ENCODE data around the gene CLIP1. TPM values are rescaled to one million over a fixed set of nuclear protein-coding genes. Genes with fewer than 3 reads are reported as not detected.
"Not testable (repeated sequence)": the region's sequence is repeated elsewhere in the genome, so short reads cannot be mapped to it uniquely, and the experiment has no call there.

The CLIP1 gene
- total RNA-seq: 10 to 100 TPM; 67.1 to 88.5 (median 69.1) TPM
- 55.0 TPM for total RNA-seq (2013)

- Histone ChIP-seq H3K27ac (ENCODE audit: low read length) (peak within 1 kb of the TSS; percentile 73), H3K4me3 (ENCODE audit: low read length) (peak within 1 kb of the TSS; percentile 67), H3K36me3 (ENCODE audit: control insufficient read depth, insufficient read depth, low read length) (no peaks in the 10 kb centered on the region), H3K4me1 (ENCODE audit: control insufficient read depth, insufficient read depth, low read length) (peaks cover 31% of the 10 kb centered on the region), H3K9me3 (ENCODE audit: control insufficient read depth, insufficient read depth, low read length) (no peaks in the 10 kb centered on the region), H3K27me3 (ENCODE audit: control insufficient read depth, insufficient read depth, low read length) (no peaks in the 10 kb centered on the region)
- WGBS (ENCODE audit: insufficient coverage): under 1% methylated on average over 118 of the region's 118 CpGs
- H3K9me3 Mint-ChIP-seq: no peaks in the 10 kb centered on the region
- DNase-seq: peak; percentile 59 to 77
- intact Hi-C loops (cut with micrococcal nuclease): no loop called here
- ATAC-seq: peak; percentile 84 to 87 (median 84)
- no peaks in the 10 kb centered on the region for H3K27me3 Mint-ChIP-seq (ENCODE audit: low read depth in 2 of 2)
- peak within 1 kb of the TSS; percentile 94 for H3K4me3 Mint-ChIP-seq
- peak within 1 kb of the TSS; percentile 77 to 85 for H3K27ac Mint-ChIP-seq
- TF ChIP-seq CTCF (IDR thresholded peaks at IDR 0.05): peak; percentile 46
- H3K36me3 Mint-ChIP-seq: no peaks in the 10 kb centered on the region
- H3K4me1 Mint-ChIP-seq: peaks cover 13 to 23% of the 10 kb centered on the region in 2 donors
Measured at GRCh38 chr12:122421821-122422729, at the start of gene CLIP1. Gene CLIP1 (minus strand): TSS chr12:122422669. CDS start chr12:122380452, 42,217 bp downstream.

- no peaks in the 10 kb centered on the region for H3K9me3 Mint-ChIP-seq
- H3K4me3 ChIP-seq (ENCODE audit: low read length): no peak overlapping the region
- WGBS (ENCODE audit: insufficient coverage): 80% methylated on average over 1 of the region's 3 CpGs
- peak; percentile 73 to 84 (median 83) for ATAC-seq
- H3K27ac Mint-ChIP-seq: peak overlapping the region; percentile 47 to 61
- no peaks in the 10 kb centered on the region for H3K9me3 ChIP-seq (ENCODE audit: control insufficient read depth, insufficient read depth, low read length)
- intact Hi-C loops (cut with micrococcal nuclease): loop anchor here (1.0 kb wide), 1 partner anchor 72 kb away; no protein-coding TSS in a partner anchor
- TF ChIP-seq CTCF (IDR thresholded peaks at IDR 0.05): peak; percentile 93
- no peaks in the 10 kb centered on the region for H3K27me3 ChIP-seq (ENCODE audit: control insufficient read depth, insufficient read depth, low read length)
- H3K4me1 Mint-ChIP-seq: peaks cover 7 to 8% of the 10 kb centered on the region in 2 donors
- no peak overlapping the region for H3K27ac ChIP-seq (ENCODE audit: low read length)
- H3K4me1 ChIP-seq (ENCODE audit: control insufficient read depth, insufficient read depth, low read length): no peaks in the 10 kb centered on the region
- peak overlapping the region; percentile 4 for H3K4me3 Mint-ChIP-seq
- peaks cover 31% of the 10 kb centered on the region for H3K36me3 ChIP-seq (ENCODE audit: control insufficient read depth, insufficient read depth, low read length)
- H3K36me3 Mint-ChIP-seq: peaks cover 15% of the 10 kb centered on the region
- peak in 1 of 2 donors; percentile 83 for DNase-seq
- no peaks in the 10 kb centered on the region for H3K27me3 Mint-ChIP-seq (ENCODE audit: low read depth in 2 of 2)
Measured at GRCh38 chr12:122471324-122472226, 49.1 kb upstream of the CLIP1 start.

- H3K4me1 Mint-ChIP-seq; ATAC-seq; H3K36me3 Mint-ChIP-seq; H3K27me3 ChIP-seq (ENCODE audit: control insufficient read depth, insufficient read depth, low read length); H3K4me3 Mint-ChIP-seq; H3K9me3 ChIP-seq (ENCODE audit: control insufficient read depth, insufficient read depth, low read length); H3K27me3 Mint-ChIP-seq (ENCODE audit: low read depth in 2 of 2); H3K27ac ChIP-seq (ENCODE audit: low read length); H3K4me1 ChIP-seq (ENCODE audit: control insufficient read depth, insufficient read depth, low read length); intact Hi-C loops (cut with micrococcal nuclease); DNase-seq; H3K9me3 Mint-ChIP-seq; H3K4me3 ChIP-seq (ENCODE audit: low read length): not testable (repeated sequence)
- peaks cover 21% of the 10 kb centered on the region for H3K36me3 ChIP-seq (ENCODE audit: control insufficient read depth, insufficient read depth, low read length)
- WGBS (ENCODE audit: insufficient coverage): 98% methylated on average over 7 of the region's 7 CpGs
- H3K27ac Mint-ChIP-seq: peak overlapping the region in 1 of 2 donors; percentile 61
Measured at GRCh38 chr12:122470576-122470975, 48.1 kb upstream of the CLIP1 start.

GRCh38 chr12:122469856-122470255 is 47.4 kb upstream of the CLIP1 start:
- DNase-seq; ATAC-seq; intact Hi-C loops (cut with micrococcal nuclease): not testable (repeated sequence)

More at GRCh38 chr12:122469856-122470255, 47.4 kb upstream of the CLIP1 start:
- H3K27ac ChIP-seq (ENCODE audit: low read length); H3K9me3 Mint-ChIP-seq; H3K4me1 ChIP-seq (ENCODE audit: control insufficient read depth, insufficient read depth, low read length); H3K4me3 ChIP-seq (ENCODE audit: low read length); H3K27ac Mint-ChIP-seq; H3K9me3 ChIP-seq (ENCODE audit: control insufficient read depth, insufficient read depth, low read length); H3K27me3 Mint-ChIP-seq (ENCODE audit: low read depth in 2 of 2); H3K4me3 Mint-ChIP-seq; H3K27me3 ChIP-seq (ENCODE audit: control insufficient read depth, insufficient read depth, low read length); H3K4me1 Mint-ChIP-seq; H3K36me3 Mint-ChIP-seq: not testable (repeated sequence)
- 95% methylated on average over 6 of the region's 6 CpGs for WGBS (ENCODE audit: insufficient coverage)
- peaks cover 16% of the 10 kb centered on the region for H3K36me3 ChIP-seq (ENCODE audit: control insufficient read depth, insufficient read depth, low read length)
